IMR-90 (cell line): ENCODE results near the gene GSG1L. TPM values are rescaled to one million over a fixed set of nuclear protein-coding genes. Genes with fewer than 3 reads are reported as not detected.

Experiments
- ATAC-seq: fragments of 200-7000 bp; cut with Tn5 transposase; 2 replicates; pipeline ENCODE4 v1.9.1; 2020; ENCODE audit warnings: low read depth, mild to moderate bottlenecking, moderate library complexity
- BruUV-seq: library from RNA; stranded (reverse); fragments of 400-500 nt; replicated peaks from 2 replicates; lab custom pipeline; 2021; lab: Mats Ljungman, UMichigan
- CTCF ChIA-PET: fragments of 300-600 bp; formaldehyde crosslinking; extraction: SDS; loops from one replicate; lab custom pipeline; 2021; ENCODE audit warnings: antibody characterized with exemption; lab: Yijun Ruan, JAX
- POLR2A ChIA-PET: fragments of 300-600 bp; sonication (Branson Sonifier 250); formaldehyde crosslinking; loops from one replicate; lab custom pipeline; 2022; ENCODE audit warnings: antibody characterized with exemption; ENCODE audit not compliant: unreplicated experiment; lab: Charles Lee
- DNase-seq: peaks from one replicate; pipeline ENCODE4 v3.0.0; 2013
- H2AFZ ChIP-seq: replicated peaks from 2 replicates; pipeline ENCODE3; 2013; ENCODE audit warnings: low read length, mild to moderate bottlenecking; ENCODE audit not compliant: poor library complexity
- H2AK5ac ChIP-seq: 2 replicates; pipeline ENCODE4 v1.6.1; 2013; ENCODE audit warnings: low read depth, low read length, inconsistent platforms
- H2AK9ac ChIP-seq: replicated peaks from 2 replicates; pipeline ENCODE3; 2013; ENCODE audit warnings: mild to moderate bottlenecking, low read depth, low read length, moderate library complexity; ENCODE audit not compliant: poor library complexity
- H2BK120ac ChIP-seq: 2 replicates; pipeline ENCODE4 v1.6.1; 2013; ENCODE audit warnings: low read depth, low read length, inconsistent platforms
- H2BK15ac ChIP-seq: 3 replicates; pipeline ENCODE4 v1.6.1; 2013; ENCODE audit warnings: low read depth, low read length, inconsistent platforms
- H2BK20ac ChIP-seq: 2 replicates; pipeline ENCODE4 v1.6.1; 2013; ENCODE audit warnings: low read depth, mild to moderate bottlenecking, inconsistent platforms, low read length, moderate library complexity
- H2BK5ac ChIP-seq: 2 replicates; pipeline ENCODE4 v1.6.1; 2013; ENCODE audit warnings: mild to moderate bottlenecking, low read depth, low read length, inconsistent platforms; ENCODE audit not compliant: poor library complexity, severe bottlenecking
- H3K14ac ChIP-seq: replicated peaks from 2 replicates; pipeline ENCODE4 v1.6.1; 2013; ENCODE audit warnings: low read depth, low read length, inconsistent platforms
- H3K18ac ChIP-seq: 2 replicates; pipeline ENCODE4 v1.6.1; 2013; ENCODE audit warnings: low read depth, low read length, control low read depth
- H3K23ac ChIP-seq: 2 replicates; pipeline ENCODE4 v1.6.1; 2013; ENCODE audit warnings: low read depth, low read length, inconsistent platforms
- H3K27ac ChIP-seq: 2 replicates; pipeline ENCODE4 v1.5.1; 2013; ENCODE audit warnings: mild to moderate bottlenecking, control low read depth, low read length; ENCODE audit not compliant: insufficient read depth
- H3K27me3 ChIP-seq: 2 replicates; pipeline ENCODE4 v1.6.1; 2013; ENCODE audit warnings: low read length; ENCODE audit not compliant: control insufficient read depth, insufficient read depth
- H3K36me3 ChIP-seq: 2 replicates; pipeline ENCODE4 v1.6.1; 2013; ENCODE audit warnings: low read length, mixed read lengths; ENCODE audit not compliant: control insufficient read depth, insufficient read depth
- H3K4ac ChIP-seq: 2 replicates; pipeline ENCODE4 v1.6.1; 2013; ENCODE audit warnings: low read depth, low read length, inconsistent platforms
- H3K4me1 ChIP-seq: 2 replicates; pipeline ENCODE4 v1.6.1; 2013; ENCODE audit warnings: low read length, mixed read lengths; ENCODE audit not compliant: control insufficient read depth, insufficient read depth
- H3K4me2 ChIP-seq: 2 replicates; pipeline ENCODE4 v1.6.1; 2013; ENCODE audit warnings: low read depth, mild to moderate bottlenecking, control low read depth, low read length, moderate library complexity
- H3K4me3 ChIP-seq: 2 replicates; pipeline ENCODE4 v1.5.1; 2013; ENCODE audit warnings: low read depth, mild to moderate bottlenecking, control low read depth, low read length, moderate library complexity; ENCODE audit not compliant: insufficient read depth
- H3K56ac ChIP-seq: 2 replicates; pipeline ENCODE4 v1.6.1; 2013; ENCODE audit warnings: low read length, inconsistent platforms; ENCODE audit not compliant: insufficient read depth; ENCODE audit errors: extremely low read depth
- H3K79me1 ChIP-seq, 2 experiments: 2 replicates each; pipeline ENCODE4 v1.6.1; 2013; ENCODE audit warnings: low read length in 2 of 2, inconsistent platforms in 1 of 2, low read depth in 1 of 2
- H3K9ac ChIP-seq: 2 replicates; pipeline ENCODE4 v1.6.1; 2013; ENCODE audit warnings: low read depth, low read length, control low read depth
- H3K9me1 ChIP-seq: 2 replicates; pipeline ENCODE4 v1.6.1; 2013; ENCODE audit warnings: low read length, inconsistent platforms; ENCODE audit not compliant: insufficient read depth
- H3K9me3 ChIP-seq: 2 replicates; pipeline ENCODE4 v1.6.1; 2013; ENCODE audit warnings: low read length; ENCODE audit not compliant: control insufficient read depth, insufficient read depth
- H4K20me1 ChIP-seq: 2 replicates; pipeline ENCODE4 v1.6.1; 2013; ENCODE audit warnings: low read length, inconsistent platforms; ENCODE audit not compliant: insufficient read depth
- H4K5ac ChIP-seq: 2 replicates; pipeline ENCODE4 v1.6.1; 2013; ENCODE audit warnings: mild to moderate bottlenecking, low read depth, low read length, control low read depth
- H4K8ac ChIP-seq, 2 experiments: 2 replicates each; pipeline ENCODE4 v1.6.1; 2013; ENCODE audit warnings: low read depth in 2 of 2, low read length in 2 of 2, control low read depth in 1 of 2, inconsistent platforms in 1 of 2
- H4K91ac ChIP-seq: 2 replicates; pipeline ENCODE4 v1.6.1; 2013; ENCODE audit warnings: low read depth, low read length, inconsistent platforms; ENCODE audit not compliant: insufficient read depth
- BHLHE40 ChIP-seq: fragments of 150-350 bp; IDR thresholded peaks from 2 replicates; pipeline ENCODE4 v1.6.1; 2016; ENCODE audit warnings: mild to moderate bottlenecking, low read depth, low read length
- CHD1 ChIP-seq: IDR thresholded peaks from 2 replicates; pipeline ENCODE4 v1.6.1; 2012; ENCODE audit warnings: low read depth, low read length, improper control_type of control experiment
- FOS ChIP-seq: fragments of 150-350 bp; IDR thresholded peaks from 2 replicates; pipeline ENCODE4 v1.6.1; 2016; ENCODE audit warnings: low read depth, low read length
- NFE2L2 ChIP-seq: fragments of 150-350 bp; IDR thresholded peaks from 2 replicates; pipeline ENCODE4 v1.6.1; 2016; ENCODE audit warnings: low read depth, mild to moderate bottlenecking, low read length
- RAD21 ChIP-seq: IDR thresholded peaks from 2 replicates; pipeline ENCODE4 v1.6.1; 2012; ENCODE audit warnings: low read length, improper control_type of control experiment
- RCOR1 ChIP-seq: IDR thresholded peaks from 2 replicates; pipeline ENCODE4 v1.6.1; 2012; ENCODE audit warnings: mild to moderate bottlenecking, low read length, improper control_type of control experiment; ENCODE audit not compliant: insufficient replicate concordance
- SMC3 ChIP-seq: fragments of 150-350 bp; IDR thresholded peaks from 2 replicates; pipeline ENCODE4 v1.6.1; 2016; ENCODE audit warnings: low read depth, mild to moderate bottlenecking, antibody characterized with exemption, low read length, moderate library complexity
- WGBS, 2 experiments: methylation state at CpG; one replicate each; pipeline versions ENCODE4 v1.1.5 to v1.1.7; 2013; ENCODE audit warnings: missing lambda C conversion rate in 2 of 2; ENCODE audit not compliant: insufficient read length in 1 of 2; ENCODE audit errors: extremely low coverage in 2 of 2; 5-methylcytosine and 5-hydroxymethylcytosine counted together
- dilution Hi-C: fragments of 300-500 bp; cut with HindIII; formaldehyde crosslinking; loops from one replicate; pipeline ENCODE4 v1.14.3; 2018; ENCODE audit warnings: low sequenced_read_pairs; ENCODE audit not compliant: unreplicated experiment
- in situ Hi-C: fragments of 300-500 bp; cut with MboI; formaldehyde crosslinking; loops from 3 replicates; pipeline ENCODE4 v1.14.3; 2019; ENCODE audit warnings: low sequenced_read_pairs, inconsistent platforms, mixed read lengths
- intact Hi-C: fragments of 100-400 bp; cut with micrococcal nuclease; formaldehyde crosslinking; loops from 2 replicates; pipeline ENCODE4 v1.10.0; 2022
- polyA plus RNA-seq, 3 experiments: library from polyadenylated mRNA; depleted of rRNA; stranded (reverse); fragments of >200 nt; gene quantifications; 2 replicates each; pipeline ENCODE4 v1.2.3, GENCODE V29; 2012; ENCODE audit warnings: low replicate concordance in 1 of 3
- total RNA-seq: library from RNA; depleted of rRNA; stranded (reverse); fragments of >200 nt; gene quantifications from 2 replicates; pipeline ENCODE4 v1.2.3, GENCODE V29; 2012
- TF ChIP-seq, protein P1 (sequence below): fragments of 150-350 bp; IDR thresholded peaks from 2 replicates; pipeline ENCODE4 v1.6.1; 2016; ENCODE audit warnings: low read depth, mild to moderate bottlenecking, low read length, moderate library complexity, borderline replicate concordance
- TF ChIP-seq, protein P2 (sequence below): conservative IDR thresholded peaks from 2 replicates; pipeline ENCODE4 v1.5.1; 2012; ENCODE audit warnings: mild to moderate bottlenecking, low read depth, low read length, improper control_type of control experiment
- TF ChIP-seq, protein P3 (sequence below): fragments of 150-350 bp; IDR thresholded peaks from 2 replicates; pipeline ENCODE4 v1.6.1; 2017; ENCODE audit warnings: mild to moderate bottlenecking, antibody characterized with exemption, low read length, low read depth

The GSG1L gene
- total and polyA plus RNA-seq, 2 of the 4 experiments (the other 2 are of a cell fraction) = not detected

DNA sequence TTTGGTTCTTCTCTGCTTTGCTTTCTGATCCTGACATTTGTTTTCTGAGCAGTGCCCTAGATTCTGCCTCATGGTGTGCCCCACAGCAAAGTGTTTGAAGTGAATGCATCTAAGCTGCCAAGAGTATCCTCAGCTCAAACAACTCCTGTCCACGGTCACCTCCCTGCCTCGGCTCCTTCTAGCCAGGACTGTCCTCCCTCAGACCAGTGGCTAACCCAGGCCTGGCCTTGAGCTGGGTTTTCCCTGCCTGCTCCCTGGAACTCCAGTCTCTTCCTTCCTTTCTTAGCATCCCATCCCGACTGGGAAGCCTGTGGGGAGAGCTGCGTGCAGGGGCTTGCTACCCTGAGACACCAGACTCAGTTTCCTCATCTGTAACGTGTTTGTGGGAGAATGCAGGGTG is 256.5 kb downstream of the GSG1L start:
- in situ Hi-C loops (no loop called here), dilution Hi-C loops (no loop called here)

More for the DNA sequence above, 256.5 kb downstream of the GSG1L start:
- Histone ChIP-seq H3K18ac (no peak overlapping the region), H3K36me3 (no peaks in the 10 kb centered on the region), H3K14ac (no peak overlapping the region), H4K8ac (no peak overlapping the region), H4K5ac (no peak overlapping the region), H2BK20ac (no peak overlapping the region), H2BK120ac (no peak overlapping the region), H3K4ac (no peak overlapping the region), H3K9ac (no peak overlapping the region), H2BK15ac (no peak overlapping the region), H2BK5ac (no peak overlapping the region), H4K91ac (no peak overlapping the region), H3K9me3 (no peaks in the 10 kb centered on the region), H3K9me1 (no peaks in the 10 kb centered on the region), H3K4me2 (no peak overlapping the region), H3K4me3 (no peak overlapping the region), H2AFZ (no peak overlapping the region), H3K4me1 (no peaks in the 10 kb centered on the region), H2AK9ac (no peak overlapping the region), H3K27me3 (peaks cover 22% of the 10 kb centered on the region), H2AK5ac (no peak overlapping the region), H3K27ac (no peak overlapping the region), H4K20me1 (no peaks in the 10 kb centered on the region), H3K79me1 (no peaks in the 10 kb centered on the region), H3K23ac (no peak overlapping the region), H3K56ac (no peak overlapping the region)
- ATAC-seq (no peak), DNase-seq (no peak)
- no TSS peak for BruUV-seq
- ChIA-PET POLR2A (no interaction called here), CTCF (no interaction called here)
- WGBS, 2 experiments = no CpG with 5 or more reads among the region's 5 CpGs
- intact Hi-C loops = no loop called here
- no peak for TF ChIP-seq RCOR1
- TF ChIP-seq SMC3 = no peak
- TF ChIP-seq, protein P1, sequence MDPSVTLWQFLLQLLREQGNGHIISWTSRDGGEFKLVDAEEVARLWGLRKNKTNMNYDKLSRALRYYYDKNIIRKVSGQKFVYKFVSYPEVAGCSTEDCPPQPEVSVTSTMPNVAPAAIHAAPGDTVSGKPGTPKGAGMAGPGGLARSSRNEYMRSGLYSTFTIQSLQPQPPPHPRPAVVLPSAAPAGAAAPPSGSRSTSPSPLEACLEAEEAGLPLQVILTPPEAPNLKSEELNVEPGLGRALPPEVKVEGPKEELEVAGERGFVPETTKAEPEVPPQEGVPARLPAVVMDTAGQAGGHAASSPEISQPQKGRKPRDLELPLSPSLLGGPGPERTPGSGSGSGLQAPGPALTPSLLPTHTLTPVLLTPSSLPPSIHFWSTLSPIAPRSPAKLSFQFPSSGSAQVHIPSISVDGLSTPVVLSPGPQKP = no peak
- TF ChIP-seq, protein P2, sequence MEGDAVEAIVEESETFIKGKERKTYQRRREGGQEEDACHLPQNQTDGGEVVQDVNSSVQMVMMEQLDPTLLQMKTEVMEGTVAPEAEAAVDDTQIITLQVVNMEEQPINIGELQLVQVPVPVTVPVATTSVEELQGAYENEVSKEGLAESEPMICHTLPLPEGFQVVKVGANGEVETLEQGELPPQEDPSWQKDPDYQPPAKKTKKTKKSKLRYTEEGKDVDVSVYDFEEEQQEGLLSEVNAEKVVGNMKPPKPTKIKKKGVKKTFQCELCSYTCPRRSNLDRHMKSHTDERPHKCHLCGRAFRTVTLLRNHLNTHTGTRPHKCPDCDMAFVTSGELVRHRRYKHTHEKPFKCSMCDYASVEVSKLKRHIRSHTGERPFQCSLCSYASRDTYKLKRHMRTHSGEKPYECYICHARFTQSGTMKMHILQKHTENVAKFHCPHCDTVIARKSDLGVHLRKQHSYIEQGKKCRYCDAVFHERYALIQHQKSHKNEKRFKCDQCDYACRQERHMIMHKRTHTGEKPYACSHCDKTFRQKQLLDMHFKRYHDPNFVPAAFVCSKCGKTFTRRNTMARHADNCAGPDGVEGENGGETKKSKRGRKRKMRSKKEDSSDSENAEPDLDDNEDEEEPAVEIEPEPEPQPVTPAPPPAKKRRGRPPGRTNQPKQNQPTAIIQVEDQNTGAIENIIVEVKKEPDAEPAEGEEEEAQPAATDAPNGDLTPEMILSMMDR = no peak
- TF ChIP-seq RAD21 = no peak
- no peak for TF ChIP-seq FOS
- TF ChIP-seq NFE2L2 = no peak
- TF ChIP-seq, protein P3, sequence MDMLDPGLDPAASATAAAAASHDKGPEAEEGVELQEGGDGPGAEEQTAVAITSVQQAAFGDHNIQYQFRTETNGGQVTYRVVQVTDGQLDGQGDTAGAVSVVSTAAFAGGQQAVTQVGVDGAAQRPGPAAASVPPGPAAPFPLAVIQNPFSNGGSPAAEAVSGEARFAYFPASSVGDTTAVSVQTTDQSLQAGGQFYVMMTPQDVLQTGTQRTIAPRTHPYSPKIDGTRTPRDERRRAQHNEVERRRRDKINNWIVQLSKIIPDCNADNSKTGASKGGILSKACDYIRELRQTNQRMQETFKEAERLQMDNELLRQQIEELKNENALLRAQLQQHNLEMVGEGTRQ = no peak
- no peak for TF ChIP-seq CHD1
- no peak for TF ChIP-seq BHLHE40
